WTC11 (cell line): Measurements from ENCODE around the gene FLT1.

Source experiments
- ATF2 ChIP-seq: sonication (generic); formaldehyde crosslinking; IDR thresholded peaks from 2 replicates; pipeline ENCODE4 v1.8.1; 2022; ENCODE audit warnings: low read depth, missing genetic modification reagents, borderline replicate concordance
- CTCF ChIP-seq: fragments of 200-600 bp; IDR thresholded peaks from 2 replicates; pipeline ENCODE4 v1.8.0; 2022; ENCODE audit warnings: antibody characterized with exemption
- E2F1 ChIP-seq: sonication (generic); formaldehyde crosslinking; IDR thresholded peaks from 2 replicates; pipeline ENCODE4 v1.8.0; 2022; ENCODE audit warnings: mild to moderate bottlenecking, missing genetic modification reagents
- ELF4 ChIP-seq: sonication (generic); formaldehyde crosslinking; IDR thresholded peaks from 2 replicates; pipeline ENCODE4 v1.8.1; 2022; ENCODE audit warnings: low read depth, mild to moderate bottlenecking, moderate library complexity, missing genetic modification reagents
- SP1 ChIP-seq: sonication (generic); formaldehyde crosslinking; conservative IDR thresholded peaks from 2 replicates; pipeline ENCODE4 v1.8.1; 2022; ENCODE audit warnings: missing genetic modification reagents
- USF1 ChIP-seq: sonication (generic); formaldehyde crosslinking; IDR thresholded peaks from 2 replicates; pipeline ENCODE4 v1.8.0; 2022; ENCODE audit warnings: mild to moderate bottlenecking, missing genetic modification reagents
- ZBTB21 ChIP-seq: sonication (generic); formaldehyde crosslinking; IDR thresholded peaks from 2 replicates; pipeline ENCODE4 v1.8.1; 2023; ENCODE audit warnings: mild to moderate bottlenecking, missing genetic modification reagents, borderline replicate concordance

GRCh38 chr13:28531845-28532387 lies 37.0 kb upstream of the FLT1 start:
- TF ChIP-seq CTCF (no peak), USF1 (CRISPR knock-in tag) (no peak), SP1 (CRISPR knock-in tag) (no peak), ZBTB21 (CRISPR knock-in tag) (no peak), ELF4 (CRISPR knock-in tag) (no peak), E2F1 (CRISPR knock-in tag) (no peak), ATF2 (CRISPR knock-in tag) (no peak)
